Measurements from ENCODE around the gene NCR1.
"Not testable (repeated sequence)": the region's sequence is repeated elsewhere in the genome, so short reads cannot be mapped to it uniquely, and the experiment has no call there.

GRCh38 chr19:54953345-54953713 is 47.4 kb downstream of the NCR1 start:
- TF ChIP-seq CTCF (IDR thresholded peaks at IDR 0.05 in 2 of 3, conservative IDR thresholded peaks at IDR 0.05 in 1 of 3; ENCODE audit: control insufficient read depth in 2 of 3, extremely low read depth in 1 of 3, insufficient read depth in 1 of 3, low read depth in 3 of 3, low read length in 3 of 3); NFIC (IDR thresholded peaks at IDR 0.05; ENCODE audit: low read depth, low read length); YY1 (IDR thresholded peaks at IDR 0.05; ENCODE audit: low read depth, low read length); CEBPB (IDR thresholded peaks at IDR 0.05; ENCODE audit: borderline replicate concordance in 1 of 2, low read depth in 2 of 2, low read length in 2 of 2); GABPA (IDR thresholded peaks at IDR 0.05; ENCODE audit: low read depth); SMC3 (IDR thresholded peaks at IDR 0.05; ENCODE audit: borderline replicate concordance, low read length); SIN3A (IDR thresholded peaks at IDR 0.05; ENCODE audit: low read depth, low read length); POLR2AphosphoS5 (IDR thresholded peaks at IDR 0.05; ENCODE audit: low read length); SP1 (IDR thresholded peaks at IDR 0.05; ENCODE audit: low read depth, low read length); FOS (IDR thresholded peaks at IDR 0.05; ENCODE audit: borderline replicate concordance, extremely low read depth, insufficient read length); POLR2A (IDR thresholded peaks at IDR 0.05; ENCODE audit: low read depth, low read length); BACH1 (IDR thresholded peaks at IDR 0.05; ENCODE audit: borderline replicate concordance): not testable (repeated sequence)
- TF ChIP-seq, protein P1, sequence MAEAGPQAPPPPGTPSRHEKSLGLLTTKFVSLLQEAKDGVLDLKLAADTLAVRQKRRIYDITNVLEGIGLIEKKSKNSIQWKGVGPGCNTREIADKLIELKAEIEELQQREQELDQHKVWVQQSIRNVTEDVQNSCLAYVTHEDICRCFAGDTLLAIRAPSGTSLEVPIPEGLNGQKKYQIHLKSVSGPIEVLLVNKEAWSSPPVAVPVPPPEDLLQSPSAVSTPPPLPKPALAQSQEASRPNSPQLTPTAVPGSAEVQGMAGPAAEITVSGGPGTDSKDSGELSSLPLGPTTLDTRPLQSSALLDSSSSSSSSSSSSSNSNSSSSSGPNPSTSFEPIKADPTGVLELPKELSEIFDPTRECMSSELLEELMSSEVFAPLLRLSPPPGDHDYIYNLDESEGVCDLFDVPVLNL (IDR thresholded peaks at IDR 0.05; ENCODE audit: low read depth, low read length): not testable (repeated sequence)
